GM10847 (cell line): Measurements from ENCODE around the gene SHB.

ENCODE experiments used
- POLR2A ChIP-seq: IDR thresholded peaks from 2 replicates; pipeline ENCODE4 v1.6.1; 2011; ENCODE audit not compliant: insufficient read length; ENCODE audit errors: extremely low read depth

SHB gene

DNA sequence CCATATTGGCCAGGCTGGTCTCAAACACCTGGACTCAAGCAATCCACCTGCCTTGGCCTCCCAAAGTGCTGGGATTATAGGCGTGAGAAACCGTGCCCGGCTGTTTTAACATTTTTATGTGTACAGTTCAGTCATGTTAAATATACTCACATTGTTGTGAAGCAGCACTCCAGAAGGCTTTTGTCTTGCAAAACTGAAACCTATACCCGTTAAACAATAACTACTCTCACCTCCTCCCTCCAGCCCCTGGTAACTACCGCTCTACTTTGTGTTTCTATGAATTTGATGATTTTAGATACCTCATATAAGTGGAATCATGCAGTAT, 23.1 kb upstream of the SHB start:
- no peak for TF ChIP-seq POLR2A

DNA sequence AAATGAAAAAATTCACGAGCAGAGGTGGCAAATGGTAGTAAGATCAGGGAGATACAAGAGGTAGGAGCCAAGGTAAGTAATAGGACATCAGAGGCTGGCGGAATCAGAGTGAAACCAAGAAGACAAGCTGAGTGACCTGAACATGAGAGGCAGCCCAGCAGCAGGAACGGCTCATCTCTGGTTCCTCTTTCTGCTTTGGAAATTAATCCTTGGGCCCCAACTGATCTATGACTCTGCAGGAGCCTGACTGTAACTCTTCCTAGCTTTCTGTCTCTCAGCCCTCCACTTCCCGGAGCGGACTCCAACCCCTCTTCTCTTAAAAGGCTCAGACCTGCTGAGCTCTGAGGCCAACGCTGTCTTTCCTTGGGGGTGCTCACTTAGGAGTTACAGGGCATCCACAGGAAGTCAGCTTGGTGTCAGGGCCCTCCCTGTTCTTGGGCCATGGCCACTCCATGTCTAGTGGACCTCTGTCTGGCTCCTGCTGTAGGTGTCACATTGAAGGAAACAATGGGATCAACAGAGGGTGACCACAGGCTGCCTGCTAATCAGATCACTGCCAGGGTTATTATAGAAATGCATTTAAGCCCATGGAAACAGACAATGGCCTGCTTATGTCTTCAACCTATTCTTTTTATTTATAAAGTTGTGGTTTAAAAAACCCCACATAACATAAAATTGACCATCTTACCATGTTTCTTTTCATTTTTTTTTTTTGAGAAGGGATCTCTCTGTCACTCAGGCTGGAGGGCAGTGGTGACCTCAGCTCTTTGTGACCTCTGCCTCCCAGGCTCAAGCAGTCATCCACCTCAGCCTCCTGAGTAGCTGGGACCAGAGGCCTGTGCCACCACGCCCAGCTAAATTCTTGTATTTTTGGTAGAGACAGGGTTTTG, 22.5 kb upstream of the SHB start:
- no peak for TF ChIP-seq POLR2A

DNA sequence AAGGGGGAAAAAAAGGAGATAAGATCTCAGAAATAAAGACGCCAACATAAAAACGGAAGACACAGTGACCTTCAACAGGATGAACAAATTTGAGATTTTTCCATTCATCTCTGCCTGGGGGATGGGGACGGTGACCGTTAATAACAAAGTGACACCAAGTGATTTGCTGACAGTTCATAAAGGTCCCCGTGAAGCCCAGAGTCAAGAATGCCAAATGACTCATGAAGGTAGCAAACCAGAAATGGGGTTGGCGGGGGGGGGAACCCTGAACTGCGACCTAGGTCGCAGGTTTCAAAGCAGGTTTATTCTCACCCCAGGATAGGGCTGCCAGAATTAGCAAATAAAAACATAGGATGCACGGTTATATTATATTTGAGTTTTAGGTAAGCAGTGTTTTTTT, 21.1 kb upstream of the SHB start:
- TF ChIP-seq POLR2A: no peak

- TF ChIP-seq POLR2A: no peak
These were observed 20.5 kb upstream of the SHB start for GRCh38 chr9:38089387-38090165.

DNA sequence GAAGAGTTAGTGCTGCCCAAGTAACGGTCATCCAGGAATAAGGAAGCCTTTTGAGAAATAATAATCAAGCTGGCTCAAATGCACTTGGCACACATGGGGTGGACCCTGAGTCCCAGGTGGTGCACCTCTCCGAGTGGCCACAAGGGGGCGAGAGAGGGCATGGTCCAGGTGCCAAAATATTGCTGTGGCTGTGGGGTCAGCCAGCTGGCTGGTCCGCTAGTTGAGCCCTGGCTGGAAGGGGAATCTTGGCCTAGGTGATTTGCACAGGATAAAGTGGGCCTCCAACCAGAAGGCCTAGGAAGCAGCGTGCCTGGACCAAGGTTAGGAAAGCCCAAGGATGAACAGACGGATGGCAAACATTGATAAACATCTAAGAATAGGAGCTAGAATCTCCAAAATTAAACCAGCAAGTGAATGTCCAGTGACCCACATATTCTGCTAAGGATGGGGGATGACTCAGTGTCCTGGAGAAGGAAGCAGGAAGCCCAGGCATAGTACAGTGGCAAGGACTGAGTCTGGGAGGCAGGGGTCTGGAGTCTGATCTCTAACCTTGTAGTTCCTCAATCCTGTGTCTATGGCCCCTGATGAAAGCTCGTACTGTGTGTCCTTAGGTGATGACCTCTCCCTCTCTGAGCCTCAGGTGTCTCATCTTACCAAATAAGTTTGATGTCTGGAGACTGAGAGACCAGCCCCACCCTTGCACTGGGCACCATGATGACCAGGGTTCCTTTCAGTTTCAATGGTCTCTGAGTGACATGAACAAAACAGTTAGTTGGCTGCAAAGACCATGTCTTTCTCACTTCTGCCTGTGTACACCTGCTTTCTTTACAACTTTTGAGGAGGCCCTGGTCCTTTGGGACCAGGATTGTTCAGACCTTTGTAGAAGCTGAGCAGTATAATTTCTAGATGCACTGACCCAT, 19.2 kb upstream of the SHB start:
- no peak for TF ChIP-seq POLR2A

- TF ChIP-seq POLR2A: no peak
These were observed 17.5 kb upstream of the SHB start for GRCh38 chr9:38086496-38086895.

GRCh38 chr9:38085308-38085707, 16.3 kb upstream of the SHB start:
- no peak for TF ChIP-seq POLR2A

GRCh38 chr9:38084556-38084880, 15.5 kb upstream of the SHB start:
- no peak for TF ChIP-seq POLR2A

DNA sequence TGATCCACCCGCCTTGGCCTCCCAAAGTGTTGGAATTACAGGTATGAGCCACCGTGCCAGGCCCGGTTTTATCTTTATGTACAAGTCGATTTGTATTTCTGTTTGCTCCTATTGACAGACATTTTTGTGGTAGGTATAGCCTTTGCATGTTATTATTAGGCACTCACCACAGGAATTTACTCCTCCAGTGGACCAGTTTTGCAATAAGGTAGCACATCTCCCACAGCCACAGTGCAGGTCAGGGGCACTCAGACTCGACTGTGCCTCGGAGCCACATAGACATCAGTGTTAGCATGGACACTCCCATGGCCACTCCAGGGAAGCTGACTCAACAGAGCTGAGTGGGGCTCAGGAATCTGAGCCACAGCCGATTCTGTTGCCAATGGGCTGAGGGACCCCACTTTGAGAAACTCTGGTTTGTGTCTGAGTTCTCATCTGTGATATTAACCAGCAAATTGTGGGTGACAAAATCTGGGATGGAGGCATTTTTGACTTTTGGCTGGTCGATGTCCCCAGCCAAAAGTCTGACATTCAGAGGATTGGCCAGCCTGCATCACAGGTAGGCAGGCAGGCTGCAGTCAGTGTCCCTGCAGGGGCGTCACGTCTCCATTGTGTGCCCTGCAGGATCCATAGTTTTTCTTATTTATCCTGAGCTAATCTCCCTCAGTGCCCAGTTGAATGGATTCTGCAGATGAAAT, 15.0 kb upstream of the SHB start:
- TF ChIP-seq POLR2A: no peak

DNA sequence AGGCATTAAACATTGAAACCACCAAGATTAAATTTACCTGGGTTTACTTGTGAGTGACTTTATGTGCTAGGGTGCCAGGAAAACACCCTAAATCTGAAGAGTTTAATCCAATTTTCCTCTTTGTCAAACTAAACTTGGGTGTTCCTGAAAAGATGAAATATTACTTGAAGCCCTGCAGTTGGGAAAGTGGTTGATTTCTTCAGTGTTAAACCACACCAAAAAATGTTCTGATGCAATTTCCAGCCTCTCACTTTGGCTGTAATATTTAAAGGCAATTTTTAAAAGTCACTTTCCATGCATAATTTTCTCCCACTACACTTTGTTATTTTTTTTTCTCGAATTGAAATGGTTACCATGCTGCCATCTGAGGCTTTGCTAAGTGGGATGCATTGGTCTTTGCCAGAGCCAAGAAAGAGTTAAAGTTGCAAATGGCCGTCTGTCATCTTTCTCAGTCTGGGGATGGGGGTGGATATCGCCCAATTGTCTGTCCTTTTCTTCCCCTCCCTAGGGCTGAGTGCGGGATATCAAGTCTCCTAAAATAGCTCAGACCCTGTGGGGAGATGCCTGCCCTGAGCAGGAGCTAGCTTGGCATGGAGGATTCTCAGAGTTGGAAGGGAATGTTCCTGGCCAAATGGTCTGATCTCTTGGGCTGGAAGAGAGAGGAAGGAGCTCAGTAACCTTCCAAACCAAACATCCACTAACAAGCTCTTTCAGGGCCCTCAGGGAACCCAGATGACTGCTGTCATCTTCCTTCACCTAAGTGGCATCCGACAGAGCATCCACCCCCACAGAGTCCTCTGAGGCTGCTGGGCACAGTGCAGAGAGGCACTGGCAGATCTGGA, 13.6 kb upstream of the SHB start:
- TF ChIP-seq POLR2A: no peak

- TF ChIP-seq POLR2A: no peak
These were observed 12.5 kb upstream of the SHB start for GRCh38 chr9:38081356-38082108.

GRCh38 chr9:38079461-38080031, 10.5 kb upstream of the SHB start:
- TF ChIP-seq POLR2A: no peak

- no peak for TF ChIP-seq POLR2A
These were observed 6.2 kb upstream of the SHB start for GRCh38 chr9:38075272-38075671.
